ENCODE results near the gene REEP3.

REEP3 gene

DNA sequence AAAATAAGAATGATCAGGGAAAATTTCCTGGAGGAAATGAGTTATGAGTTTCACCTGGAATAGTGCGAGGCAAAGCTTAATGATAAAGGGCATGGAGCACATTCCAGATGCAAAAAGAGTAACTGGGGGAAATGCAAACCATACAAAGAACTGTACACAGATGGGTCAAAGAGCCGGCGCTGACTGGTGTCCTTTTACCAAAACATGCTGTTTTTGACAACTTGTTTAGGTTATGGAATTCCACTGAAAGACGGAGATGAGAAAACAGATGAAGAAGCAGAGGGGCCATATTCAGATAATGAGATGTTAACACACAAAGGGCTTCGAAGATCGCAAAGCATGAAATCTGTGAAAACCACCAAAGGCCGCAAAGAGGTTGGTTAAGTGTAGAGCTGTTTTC, 98.2 kb downstream of the REEP3 start:
- no peaks in the 10 kb centered on the region for H3K79me2 ChIP-seq (ENCODE audit: low read length)
- no peak for TF ChIP-seq EZH2 (optimal IDR thresholded peaks at IDR 0.05; ENCODE audit: low read depth, low read length)
- TF ChIP-seq, protein P1, sequence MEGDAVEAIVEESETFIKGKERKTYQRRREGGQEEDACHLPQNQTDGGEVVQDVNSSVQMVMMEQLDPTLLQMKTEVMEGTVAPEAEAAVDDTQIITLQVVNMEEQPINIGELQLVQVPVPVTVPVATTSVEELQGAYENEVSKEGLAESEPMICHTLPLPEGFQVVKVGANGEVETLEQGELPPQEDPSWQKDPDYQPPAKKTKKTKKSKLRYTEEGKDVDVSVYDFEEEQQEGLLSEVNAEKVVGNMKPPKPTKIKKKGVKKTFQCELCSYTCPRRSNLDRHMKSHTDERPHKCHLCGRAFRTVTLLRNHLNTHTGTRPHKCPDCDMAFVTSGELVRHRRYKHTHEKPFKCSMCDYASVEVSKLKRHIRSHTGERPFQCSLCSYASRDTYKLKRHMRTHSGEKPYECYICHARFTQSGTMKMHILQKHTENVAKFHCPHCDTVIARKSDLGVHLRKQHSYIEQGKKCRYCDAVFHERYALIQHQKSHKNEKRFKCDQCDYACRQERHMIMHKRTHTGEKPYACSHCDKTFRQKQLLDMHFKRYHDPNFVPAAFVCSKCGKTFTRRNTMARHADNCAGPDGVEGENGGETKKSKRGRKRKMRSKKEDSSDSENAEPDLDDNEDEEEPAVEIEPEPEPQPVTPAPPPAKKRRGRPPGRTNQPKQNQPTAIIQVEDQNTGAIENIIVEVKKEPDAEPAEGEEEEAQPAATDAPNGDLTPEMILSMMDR (IDR thresholded peaks at IDR 0.05; ENCODE audit: low read length), result no peak
- no peak for TF ChIP-seq EZH2phosphoT487 (IDR thresholded peaks at IDR 0.05; ENCODE audit: low read length)
- H3K27ac ChIP-seq (ENCODE audit: low read length), result no peak overlapping the region
- no peak for DNase-seq
- no peak overlapping the region for H2AFZ ChIP-seq (ENCODE audit: low read length)
- no peak overlapping the region for H3K9ac ChIP-seq (ENCODE audit: low read length)
- no peaks in the 10 kb centered on the region for H3K4me1 ChIP-seq (ENCODE audit: low read length)
- H3K4me2 ChIP-seq (ENCODE audit: low read depth, low read length), result no peak overlapping the region
- no peaks in the 10 kb centered on the region for H3K27me3 ChIP-seq (replicated peaks; ENCODE audit: insufficient read depth, low read length)
- no peaks in the 10 kb centered on the region for H3K9me3 ChIP-seq (replicated peaks; ENCODE audit: insufficient read depth, low read length)
- H3K36me3 ChIP-seq (replicated peaks; ENCODE audit: insufficient read depth, low read length), result no peaks in the 10 kb centered on the region; the same call in 1 of the 2 replicates
- no peak overlapping the region for H3K4me3 ChIP-seq (ENCODE audit: low read length)
- no peaks in the 10 kb centered on the region for H3K9me2 ChIP-seq (replicated peaks; ENCODE audit: insufficient read depth, low read length)
- H3F3A ChIP-seq (ENCODE audit: insufficient read depth, low read length), result no peaks in the 10 kb centered on the region
- no peaks in the 10 kb centered on the region for H4K20me1 ChIP-seq (ENCODE audit: insufficient read depth, low read length)

DNA sequence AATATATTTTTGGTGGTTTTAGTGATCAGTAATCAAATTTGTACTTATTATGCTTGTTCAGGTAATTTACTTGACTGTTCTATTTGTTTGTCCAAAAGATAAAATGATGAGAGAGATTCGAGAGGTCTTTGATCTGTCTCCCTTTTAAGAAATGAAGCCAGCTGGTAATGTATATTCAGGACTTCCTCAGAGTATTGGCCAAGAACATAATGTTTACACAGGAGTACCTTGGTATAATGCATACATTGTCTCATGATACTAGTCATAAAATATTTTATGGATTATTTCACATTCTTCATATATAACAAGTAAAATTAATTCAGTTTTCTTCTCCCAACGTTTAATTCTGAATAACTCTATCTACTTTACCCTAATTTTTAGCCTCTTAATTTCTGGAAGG, 100.9 kb downstream of the REEP3 start:
- no peak overlapping the region for H3K4me3 ChIP-seq (ENCODE audit: low read length)
- H3K27me3 ChIP-seq (replicated peaks; ENCODE audit: insufficient read depth, low read length), result no peaks in the 10 kb centered on the region
- TF ChIP-seq EZH2phosphoT487 (IDR thresholded peaks at IDR 0.05; ENCODE audit: low read length) (no peak), EZH2 (optimal IDR thresholded peaks at IDR 0.05; ENCODE audit: low read depth, low read length) (no peak)
- TF ChIP-seq, protein P1 (IDR thresholded peaks at IDR 0.05; ENCODE audit: low read length), result no peak
- H3K4me2 ChIP-seq (ENCODE audit: low read depth, low read length), result no peak overlapping the region
- H3K9me3 ChIP-seq (replicated peaks; ENCODE audit: insufficient read depth, low read length), result no peaks in the 10 kb centered on the region
- no peaks in the 10 kb centered on the region for H3F3A ChIP-seq (ENCODE audit: insufficient read depth, low read length)
- DNase-seq, result no peak
- H3K4me1 ChIP-seq (ENCODE audit: low read length), result no peaks in the 10 kb centered on the region
- no peak overlapping the region for H2AFZ ChIP-seq (ENCODE audit: low read length)
- H3K27ac ChIP-seq (ENCODE audit: low read length), result no peak overlapping the region
- no peaks in the 10 kb centered on the region; the same call in 1 of the 2 replicates for H3K36me3 ChIP-seq (replicated peaks; ENCODE audit: insufficient read depth, low read length)
- H3K9me2 ChIP-seq (replicated peaks; ENCODE audit: insufficient read depth, low read length), result no peaks in the 10 kb centered on the region
- no peaks in the 10 kb centered on the region for H4K20me1 ChIP-seq (ENCODE audit: insufficient read depth, low read length)
- no peak overlapping the region for H3K9ac ChIP-seq (ENCODE audit: low read length)
- H3K79me2 ChIP-seq (ENCODE audit: low read length), result no peaks in the 10 kb centered on the region

DNA sequence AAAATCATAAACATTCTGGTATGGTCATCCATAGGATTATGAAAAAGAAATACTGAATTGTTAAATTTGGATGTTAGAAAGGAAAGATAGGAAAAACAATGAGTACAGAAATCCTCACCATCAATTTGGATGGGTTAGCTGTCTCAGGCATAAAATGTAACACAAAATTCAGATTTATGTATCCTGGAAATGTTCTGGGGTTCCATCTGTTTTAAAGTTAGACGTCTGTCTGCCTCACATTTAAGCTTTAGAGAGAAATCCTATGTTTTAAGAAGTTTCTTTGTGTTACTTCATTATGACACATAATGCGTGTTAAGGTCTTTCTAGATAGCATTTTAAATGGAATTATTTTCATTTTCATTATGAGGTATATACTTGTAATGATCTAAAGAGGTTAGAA, 103.5 kb downstream of the REEP3 start:
- Histone ChIP-seq H2AFZ (ENCODE audit: low read length) (no peak overlapping the region), H3K9ac (ENCODE audit: low read length) (no peak overlapping the region), H3K4me1 (ENCODE audit: low read length) (peaks cover 10% of the 10 kb centered on the region), H3K9me3 (replicated peaks; ENCODE audit: insufficient read depth, low read length) (no peaks in the 10 kb centered on the region), H3K27ac (ENCODE audit: low read length) (no peak overlapping the region), H3K27me3 (replicated peaks; ENCODE audit: insufficient read depth, low read length) (no peaks in the 10 kb centered on the region), H4K20me1 (ENCODE audit: insufficient read depth, low read length) (no peaks in the 10 kb centered on the region), H3F3A (ENCODE audit: insufficient read depth, low read length) (peaks cover 20% of the 10 kb centered on the region), H3K4me3 (ENCODE audit: low read length) (no peak overlapping the region), H3K4me2 (ENCODE audit: low read depth, low read length) (no peak overlapping the region), H3K79me2 (ENCODE audit: low read length) (no peaks in the 10 kb centered on the region), H3K9me2 (replicated peaks; ENCODE audit: insufficient read depth, low read length) (no peaks in the 10 kb centered on the region), H3K36me3 (replicated peaks; ENCODE audit: insufficient read depth, low read length) (no peaks in the 10 kb centered on the region; the same call in 1 of the 2 replicates)
- DNase-seq, result no peak
- TF ChIP-seq, protein P1 (IDR thresholded peaks at IDR 0.05; ENCODE audit: low read length), result no peak
- TF ChIP-seq EZH2 (optimal IDR thresholded peaks at IDR 0.05; ENCODE audit: low read depth, low read length) (no peak), EZH2phosphoT487 (IDR thresholded peaks at IDR 0.05; ENCODE audit: low read length) (no peak)

Measured in MM.1S (cell line).